Liver (tissue), 3 donors: ENCODE data around the gene ENDOG.

Source experiments
- ATF3 ChIP-seq: IDR thresholded peaks from 2 replicates; pipeline ENCODE4 v1.6.1; 2016; ENCODE audit warnings: antibody characterized with exemption
- CTCF ChIP-seq: fragments of 150-350 bp; IDR thresholded peaks from 2 replicates; pipeline ENCODE4 v1.5.1; 2017; ENCODE audit warnings: improper control_type of control experiment, low read depth, low read length; ENCODE audit not compliant: missing input control
- EGR1 ChIP-seq, 2 donors: IDR thresholded peaks; 2 replicates each; pipeline ENCODE4 v1.6.1; 2016 to 2018; ENCODE audit warnings: antibody characterized with exemption in 2 of 2, low read depth in 2 of 2
- HNF4G ChIP-seq: IDR thresholded peaks from 2 replicates; pipeline ENCODE4 v1.6.1; 2016; ENCODE audit warnings: antibody characterized with exemption
- JUND ChIP-seq, 2 donors: IDR thresholded peaks; 2 replicates each; pipeline ENCODE4 v1.6.1; 2016; ENCODE audit warnings: antibody characterized with exemption in 2 of 2
- MAX ChIP-seq: IDR thresholded peaks from 2 replicates; pipeline ENCODE4 v1.6.1; 2016; ENCODE audit warnings: antibody characterized with exemption
- RXRA ChIP-seq, 2 donors: IDR thresholded peaks; 2 replicates each; pipeline ENCODE4 v1.6.1; 2017 to 2018; ENCODE audit warnings: antibody characterized with exemption in 2 of 2, mild to moderate bottlenecking in 1 of 2
- TAF1 ChIP-seq: conservative IDR thresholded peaks from 2 replicates; pipeline ENCODE4 v1.6.1; 2016; ENCODE audit warnings: antibody characterized with exemption, mild to moderate bottlenecking
- YY1 ChIP-seq: IDR thresholded peaks from 2 replicates; pipeline ENCODE4 v1.6.1; 2016; ENCODE audit warnings: antibody characterized with exemption, mild to moderate bottlenecking
- ZBTB33 ChIP-seq: IDR thresholded peaks from 2 replicates; pipeline ENCODE4 v1.6.1; 2016; ENCODE audit warnings: antibody characterized with exemption
- donor health status: healthy.
- donor health status: healthy.

GRCh38 chr9:128828719-128829452 is 10.6 kb downstream of the ENDOG start:
- TF ChIP-seq CTCF: no peak
- no peak for TF ChIP-seq JUND (IDR thresholded peaks at IDR 0.05)
- no peak for TF ChIP-seq RXRA (IDR thresholded peaks at IDR 0.05)
- TF ChIP-seq ATF3: no peak
- TF ChIP-seq EGR1 (IDR thresholded peaks at IDR 0.05; ENCODE audit: low read depth in 2 of 2): no peak
- no peak for TF ChIP-seq HNF4G
- TF ChIP-seq ZBTB33: no peak
- TF ChIP-seq MAX: no peak
- TF ChIP-seq TAF1: no peak
- no peak for TF ChIP-seq YY1
